ENCODE results near the gene PPFIA1. TPM values are rescaled to one million over a fixed set of nuclear protein-coding genes. Genes with fewer than 3 reads are reported as not detected.

The PPFIA1 gene
- total RNA-seq, 1 experiment from 2014 or later: 75.1 TPM

DNA sequence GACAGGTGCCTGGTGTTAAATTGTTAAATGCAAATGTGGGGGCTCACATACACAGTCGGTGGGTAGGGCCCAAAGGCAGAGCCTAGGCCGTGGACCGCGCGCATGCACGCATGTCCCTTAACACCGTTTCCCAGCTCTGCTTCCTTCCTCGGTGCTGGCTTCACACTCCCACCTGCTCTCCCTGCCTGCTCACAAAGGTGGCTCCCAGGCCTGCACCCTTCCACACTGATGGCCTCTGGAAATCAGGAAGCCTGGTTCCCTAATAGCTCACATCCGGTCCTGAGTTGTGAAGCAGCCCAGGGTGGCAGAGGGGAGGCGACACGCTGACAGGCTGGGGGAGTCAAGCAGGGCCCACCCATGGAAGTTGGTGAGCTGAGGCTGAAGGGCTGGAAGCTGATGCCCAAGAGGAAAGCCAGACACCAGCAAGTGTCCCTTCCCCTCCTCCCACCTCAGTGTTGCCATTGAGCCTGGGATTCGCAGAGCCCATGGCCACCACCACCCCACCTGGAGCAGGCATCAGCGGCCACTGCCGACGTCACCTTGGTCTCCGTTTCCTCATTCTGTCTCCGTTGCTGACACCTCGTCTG lies 114.2 kb downstream of the PPFIA1 start:
- ChIA-PET POLR2A (interaction anchor here (0.7 kb wide), 1 partner anchor 532 kb away, joined by 3 read pairs; no protein-coding TSS in a partner anchor), CTCF (no interaction called here)
- peaks cover 52% of the 10 kb centered on the region for H3K4me1 Mint-ChIP-seq
- no peak for DNase-seq (ENCODE audit: low spot score)
- H3K9me3 Mint-ChIP-seq: no peaks in the 10 kb centered on the region
- no peak for ATAC-seq
- H3K4me3 Mint-ChIP-seq: no peak overlapping the region
- peak overlapping the region; percentile 94 for H3K27ac Mint-ChIP-seq
- peaks cover 33% of the 10 kb centered on the region for H3K36me3 Mint-ChIP-seq
- TF ChIP-seq RELA (CRISPR knock-in tag; IDR thresholded peaks at IDR 0.05; ENCODE audit: borderline replicate concordance): no peak
- TF ChIP-seq, protein P1, sequence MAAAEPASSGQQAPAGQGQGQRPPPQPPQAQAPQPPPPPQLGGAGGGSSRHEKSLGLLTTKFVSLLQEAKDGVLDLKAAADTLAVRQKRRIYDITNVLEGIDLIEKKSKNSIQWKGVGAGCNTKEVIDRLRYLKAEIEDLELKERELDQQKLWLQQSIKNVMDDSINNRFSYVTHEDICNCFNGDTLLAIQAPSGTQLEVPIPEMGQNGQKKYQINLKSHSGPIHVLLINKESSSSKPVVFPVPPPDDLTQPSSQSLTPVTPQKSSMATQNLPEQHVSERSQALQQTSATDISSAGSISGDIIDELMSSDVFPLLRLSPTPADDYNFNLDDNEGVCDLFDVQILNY (CRISPR knock-in tag; IDR thresholded peaks at IDR 0.05): no peak
- no peak for TF ChIP-seq MYBL2 (CRISPR knock-in tag; IDR thresholded peaks at IDR 0.05)
- TF ChIP-seq, protein P2, sequence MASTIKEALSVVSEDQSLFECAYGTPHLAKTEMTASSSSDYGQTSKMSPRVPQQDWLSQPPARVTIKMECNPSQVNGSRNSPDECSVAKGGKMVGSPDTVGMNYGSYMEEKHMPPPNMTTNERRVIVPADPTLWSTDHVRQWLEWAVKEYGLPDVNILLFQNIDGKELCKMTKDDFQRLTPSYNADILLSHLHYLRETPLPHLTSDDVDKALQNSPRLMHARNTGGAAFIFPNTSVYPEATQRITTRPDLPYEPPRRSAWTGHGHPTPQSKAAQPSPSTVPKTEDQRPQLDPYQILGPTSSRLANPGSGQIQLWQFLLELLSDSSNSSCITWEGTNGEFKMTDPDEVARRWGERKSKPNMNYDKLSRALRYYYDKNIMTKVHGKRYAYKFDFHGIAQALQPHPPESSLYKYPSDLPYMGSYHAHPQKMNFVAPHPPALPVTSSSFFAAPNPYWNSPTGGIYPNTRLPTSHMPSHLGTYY (CRISPR knock-in tag; IDR thresholded peaks at IDR 0.05): no peak
- TF ChIP-seq, protein P3, sequence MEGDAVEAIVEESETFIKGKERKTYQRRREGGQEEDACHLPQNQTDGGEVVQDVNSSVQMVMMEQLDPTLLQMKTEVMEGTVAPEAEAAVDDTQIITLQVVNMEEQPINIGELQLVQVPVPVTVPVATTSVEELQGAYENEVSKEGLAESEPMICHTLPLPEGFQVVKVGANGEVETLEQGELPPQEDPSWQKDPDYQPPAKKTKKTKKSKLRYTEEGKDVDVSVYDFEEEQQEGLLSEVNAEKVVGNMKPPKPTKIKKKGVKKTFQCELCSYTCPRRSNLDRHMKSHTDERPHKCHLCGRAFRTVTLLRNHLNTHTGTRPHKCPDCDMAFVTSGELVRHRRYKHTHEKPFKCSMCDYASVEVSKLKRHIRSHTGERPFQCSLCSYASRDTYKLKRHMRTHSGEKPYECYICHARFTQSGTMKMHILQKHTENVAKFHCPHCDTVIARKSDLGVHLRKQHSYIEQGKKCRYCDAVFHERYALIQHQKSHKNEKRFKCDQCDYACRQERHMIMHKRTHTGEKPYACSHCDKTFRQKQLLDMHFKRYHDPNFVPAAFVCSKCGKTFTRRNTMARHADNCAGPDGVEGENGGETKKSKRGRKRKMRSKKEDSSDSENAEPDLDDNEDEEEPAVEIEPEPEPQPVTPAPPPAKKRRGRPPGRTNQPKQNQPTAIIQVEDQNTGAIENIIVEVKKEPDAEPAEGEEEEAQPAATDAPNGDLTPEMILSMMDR (IDR thresholded peaks at IDR 0.05): no peak
- no peak for TF ChIP-seq PRRX2 (CRISPR knock-in tag; IDR thresholded peaks at IDR 0.05)
- TF ChIP-seq RORB (CRISPR knock-in tag; IDR thresholded peaks at IDR 0.05): no peak
- no peak for TF ChIP-seq ZNF232 (CRISPR knock-in tag; IDR thresholded peaks at IDR 0.05)
- TF ChIP-seq ZNF138 (CRISPR knock-in tag; conservative IDR thresholded peaks at IDR 0.05): no peak
- TF ChIP-seq GTF2I (CRISPR knock-in tag; conservative IDR thresholded peaks at IDR 0.05): no peak
- TF ChIP-seq, protein P4, sequence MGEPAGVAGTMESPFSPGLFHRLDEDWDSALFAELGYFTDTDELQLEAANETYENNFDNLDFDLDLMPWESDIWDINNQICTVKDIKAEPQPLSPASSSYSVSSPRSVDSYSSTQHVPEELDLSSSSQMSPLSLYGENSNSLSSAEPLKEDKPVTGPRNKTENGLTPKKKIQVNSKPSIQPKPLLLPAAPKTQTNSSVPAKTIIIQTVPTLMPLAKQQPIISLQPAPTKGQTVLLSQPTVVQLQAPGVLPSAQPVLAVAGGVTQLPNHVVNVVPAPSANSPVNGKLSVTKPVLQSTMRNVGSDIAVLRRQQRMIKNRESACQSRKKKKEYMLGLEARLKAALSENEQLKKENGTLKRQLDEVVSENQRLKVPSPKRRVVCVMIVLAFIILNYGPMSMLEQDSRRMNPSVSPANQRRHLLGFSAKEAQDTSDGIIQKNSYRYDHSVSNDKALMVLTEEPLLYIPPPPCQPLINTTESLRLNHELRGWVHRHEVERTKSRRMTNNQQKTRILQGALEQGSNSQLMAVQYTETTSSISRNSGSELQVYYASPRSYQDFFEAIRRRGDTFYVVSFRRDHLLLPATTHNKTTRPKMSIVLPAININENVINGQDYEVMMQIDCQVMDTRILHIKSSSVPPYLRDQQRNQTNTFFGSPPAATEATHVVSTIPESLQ (CRISPR knock-in tag; IDR thresholded peaks at IDR 0.05): no peak
- no peak for TF ChIP-seq ZNF317 (CRISPR knock-in tag; IDR thresholded peaks at IDR 0.05; ENCODE audit: borderline replicate concordance, low read depth)
- H3K27me3 Mint-ChIP-seq (ENCODE audit: low read depth): no peaks in the 10 kb centered on the region

DNA sequence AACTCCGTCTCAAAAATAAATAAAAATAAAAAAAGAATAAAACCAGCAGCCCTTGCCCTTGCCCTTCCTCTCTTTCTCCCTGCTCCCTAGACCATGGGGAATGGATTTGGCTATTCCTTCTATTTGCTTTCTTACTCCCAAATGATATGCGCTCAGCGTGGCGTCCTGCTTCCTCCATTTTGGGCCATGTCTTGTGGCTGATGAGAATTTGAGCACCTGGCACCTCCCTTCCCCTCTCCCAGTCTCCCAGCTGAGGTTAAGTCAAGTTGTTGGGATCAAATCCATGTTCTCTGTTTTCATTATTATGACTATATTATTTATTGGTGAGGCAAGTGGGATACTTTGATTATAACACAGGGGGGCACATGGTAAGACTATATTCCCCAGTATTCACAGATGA lies 117.1 kb downstream of the PPFIA1 start:
- Mint-ChIP-seq H3K36me3 (peaks cover 34% of the 10 kb centered on the region), H3K9me3 (no peaks in the 10 kb centered on the region), H3K4me1 (peaks cover 53% of the 10 kb centered on the region), H3K27ac (peak overlapping the region; percentile 92; the same call in 1 of the 2 replicates), H3K27me3 (ENCODE audit: low read depth) (no peaks in the 10 kb centered on the region), H3K4me3 (no peak overlapping the region)
- CTCF ChIA-PET: no interaction called here
- ATAC-seq: no peak
- no peak for DNase-seq (ENCODE audit: low spot score)
- POLR2A ChIA-PET: no interaction called here
- TF ChIP-seq, protein P5, sequence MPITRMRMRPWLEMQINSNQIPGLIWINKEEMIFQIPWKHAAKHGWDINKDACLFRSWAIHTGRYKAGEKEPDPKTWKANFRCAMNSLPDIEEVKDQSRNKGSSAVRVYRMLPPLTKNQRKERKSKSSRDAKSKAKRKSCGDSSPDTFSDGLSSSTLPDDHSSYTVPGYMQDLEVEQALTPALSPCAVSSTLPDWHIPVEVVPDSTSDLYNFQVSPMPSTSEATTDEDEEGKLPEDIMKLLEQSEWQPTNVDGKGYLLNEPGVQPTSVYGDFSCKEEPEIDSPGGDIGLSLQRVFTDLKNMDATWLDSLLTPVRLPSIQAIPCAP (CRISPR knock-in tag; IDR thresholded peaks at IDR 0.05): no peak
- TF ChIP-seq ZNF219 (CRISPR knock-in tag; IDR thresholded peaks at IDR 0.05; ENCODE audit: borderline replicate concordance) (no peak), TEAD1 (CRISPR knock-in tag; IDR thresholded peaks at IDR 0.05) (no peak), FOXP1 (CRISPR knock-in tag; IDR thresholded peaks at IDR 0.05; ENCODE audit: borderline replicate concordance) (no peak), SOX15 (CRISPR knock-in tag; IDR thresholded peaks at IDR 0.05) (no peak), CREB1 (CRISPR knock-in tag; IDR thresholded peaks at IDR 0.05) (no peak), KAT7 (CRISPR knock-in tag; IDR thresholded peaks at IDR 0.05; ENCODE audit: borderline replicate concordance) (no peak), ZNF232 (CRISPR knock-in tag; IDR thresholded peaks at IDR 0.05) (no peak), FOXJ3 (CRISPR knock-in tag; IDR thresholded peaks at IDR 0.05; ENCODE audit: borderline replicate concordance) (no peak), HMGA2 (CRISPR knock-in tag; IDR thresholded peaks at IDR 0.05) (no peak)
- TF ChIP-seq, protein P6, sequence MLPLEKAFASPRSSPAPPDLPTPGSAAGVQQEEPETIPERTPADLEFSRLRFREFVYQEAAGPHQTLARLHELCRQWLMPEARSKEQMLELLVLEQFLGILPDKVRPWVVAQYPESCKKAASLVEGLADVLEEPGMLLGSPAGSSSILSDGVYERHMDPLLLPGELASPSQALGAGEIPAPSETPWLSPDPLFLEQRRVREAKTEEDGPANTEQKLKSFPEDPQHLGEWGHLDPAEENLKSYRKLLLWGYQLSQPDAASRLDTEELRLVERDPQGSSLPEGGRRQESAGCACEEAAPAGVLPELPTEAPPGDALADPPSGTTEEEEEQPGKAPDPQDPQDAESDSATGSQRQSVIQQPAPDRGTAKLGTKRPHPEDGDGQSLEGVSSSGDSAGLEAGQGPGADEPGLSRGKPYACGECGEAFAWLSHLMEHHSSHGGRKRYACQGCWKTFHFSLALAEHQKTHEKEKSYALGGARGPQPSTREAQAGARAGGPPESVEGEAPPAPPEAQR (CRISPR knock-in tag; IDR thresholded peaks at IDR 0.05): no peak
- TF ChIP-seq, protein P2 (CRISPR knock-in tag; IDR thresholded peaks at IDR 0.05): no peak
- TF ChIP-seq, protein P7, sequence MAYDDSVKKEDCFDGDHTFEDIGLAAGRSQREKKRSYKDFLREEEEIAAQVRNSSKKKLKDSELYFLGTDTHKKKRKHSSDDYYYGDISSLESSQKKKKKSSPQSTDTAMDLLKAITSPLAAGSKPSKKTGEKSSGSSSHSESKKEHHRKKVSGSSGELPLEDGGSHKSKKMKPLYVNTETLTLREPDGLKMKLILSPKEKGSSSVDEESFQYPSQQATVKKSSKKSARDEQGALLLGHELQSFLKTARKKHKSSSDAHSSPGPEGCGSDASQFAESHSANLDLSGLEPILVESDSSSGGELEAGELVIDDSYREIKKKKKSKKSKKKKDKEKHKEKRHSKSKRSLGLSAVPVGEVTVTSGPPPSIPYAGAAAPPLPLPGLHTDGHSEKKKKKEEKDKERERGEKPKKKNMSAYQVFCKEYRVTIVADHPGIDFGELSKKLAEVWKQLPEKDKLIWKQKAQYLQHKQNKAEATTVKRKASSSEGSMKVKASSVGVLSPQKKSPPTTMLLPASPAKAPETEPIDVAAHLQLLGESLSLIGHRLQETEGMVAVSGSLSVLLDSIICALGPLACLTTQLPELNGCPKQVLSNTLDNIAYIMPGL (CRISPR knock-in tag; IDR thresholded peaks at IDR 0.05): no peak

All from WTC11 (cell line).